ENCODE measurements around the gene SRCIN1. TPM values are rescaled to one million over a fixed set of nuclear protein-coding genes. Genes with fewer than 3 reads are reported as not detected.
A peak's percentile ranks its signal among the peaks of the same experiment; 100 is the strongest.

SRCIN1 gene
- total RNA-seq, 2 donors from 2014 or later: 1.4 to 3.0 TPM

GRCh38 chr17:38585918-38586529 is 19.7 kb downstream of the SRCIN1 start:
- ATAC-seq (no peak), DNase-seq (no peak)
- intact Hi-C loops (cut with DNase I): loop anchor here in 1 of 2 donors (10.0 kb wide), 1 partner anchor 161 kb away; the partner anchor contains the start of gene ARHGAP23

GRCh38 chr17:38585056-38585917 is 20.5 kb downstream of the SRCIN1 start:
- intact Hi-C loops (cut with DNase I): loop anchor here in 1 of 2 donors (10.0 kb wide), 1 partner anchor 160 kb away; the partner anchor contains the start of gene ARHGAP23
- ATAC-seq (peak in 1 of 2 donors; percentile 17), DNase-seq (no peak)

GRCh38 chr17:38584350-38584925 is 21.3 kb downstream of the SRCIN1 start:
- DNase-seq (peak; percentile 61), ATAC-seq (peak; percentile 87 to 89)
- intact Hi-C loops (cut with DNase I): loop anchor here in 1 of 2 donors (10.0 kb wide), 1 partner anchor 160 kb away; the partner anchor contains the start of gene ARHGAP23

- no peak for ATAC-seq
- DNase-seq: no peak
- intact Hi-C loops (cut with DNase I): loop anchor here in 1 of 2 donors (10.0 kb wide), 1 partner anchor 159 kb away; the partner anchor contains the start of gene ARHGAP23
These were observed 21.9 kb downstream of the SRCIN1 start for GRCh38 chr17:38583828-38584349.

GRCh38 chr17:38583176-38583575 is 22.6 kb downstream of the SRCIN1 start:
- intact Hi-C loops (cut with DNase I): loop anchor here in 1 of 2 donors (10.0 kb wide), 1 partner anchor 158 kb away; the partner anchor contains the start of gene ARHGAP23
- ATAC-seq (no peak), DNase-seq (no peak)

- intact Hi-C loops (cut with DNase I): loop anchor here in 1 of 2 donors (10.0 kb wide), 1 partner anchor 157 kb away; the partner anchor contains the start of gene ARHGAP23
- no peak for ATAC-seq
- no peak for DNase-seq
These were observed 23.7 kb downstream of the SRCIN1 start for GRCh38 chr17:38582069-38582468.

- ATAC-seq (peak in 1 of 2 donors; percentile 51), DNase-seq (peak; percentile 52)
- intact Hi-C loops (cut with DNase I): loop anchor here in 1 of 2 donors (10.0 kb wide), 1 partner anchor 155 kb away; the partner anchor contains the start of gene ARHGAP23
These were observed 25.8 kb downstream of the SRCIN1 start for GRCh38 chr17:38579934-38580333.

- ATAC-seq (no peak), DNase-seq (no peak)
- intact Hi-C loops (cut with DNase I): no loop called here
These were observed 26.7 kb downstream of the SRCIN1 start for GRCh38 chr17:38579083-38579480.

- intact Hi-C loops (cut with DNase I): no loop called here
- ATAC-seq (peak; percentile 21 to 47), DNase-seq (no peak)
These were observed 27.3 kb downstream of the SRCIN1 start for GRCh38 chr17:38578229-38579082.

- ATAC-seq (no peak), DNase-seq (no peak)
- intact Hi-C loops (cut with DNase I): no loop called here
These were observed 28.0 kb downstream of the SRCIN1 start for GRCh38 chr17:38577645-38578173.

- DNase-seq: no peak
- intact Hi-C loops (cut with DNase I): no loop called here
- ATAC-seq: no peak
These were observed 28.5 kb downstream of the SRCIN1 start for GRCh38 chr17:38577244-38577643.

GRCh38 chr17:38575781-38576180 is 30.0 kb downstream of the SRCIN1 start:
- ATAC-seq (no peak), DNase-seq (no peak)
- intact Hi-C loops (cut with DNase I): no loop called here

GRCh38 chr17:38574712-38575111 is 31.0 kb downstream of the SRCIN1 start:
- no peak for ATAC-seq
- intact Hi-C loops (cut with DNase I): no loop called here
- no peak for DNase-seq

- intact Hi-C loops (cut with DNase I): no loop called here
- ATAC-seq (peak; percentile 25 to 49), DNase-seq (no peak)
These were observed 32.9 kb downstream of the SRCIN1 start for GRCh38 chr17:38572669-38573365.

GRCh38 chr17:38571833-38572668 is 33.7 kb downstream of the SRCIN1 start:
- no peak for ATAC-seq
- DNase-seq: no peak
- intact Hi-C loops (cut with DNase I): no loop called here

GRCh38 chr17:38569701-38570512 is 35.8 kb downstream of the SRCIN1 start:
- DNase-seq (no peak), ATAC-seq (no peak)
- intact Hi-C loops (cut with DNase I): no loop called here

All from left cardiac atrium (tissue), 4 donors.